Adrenal gland (tissue), 12 donors: ENCODE results near the gene GCNT2. TPM values are rescaled to one million over a fixed set of nuclear protein-coding genes. Genes with fewer than 3 reads are reported as not detected.

Experiments
- DNase-seq, 7 donors: peaks; one replicate each; pipeline ENCODE4 v3.0.0-alpha.2; 2019 to 2020
- H3K27ac ChIP-seq, 5 donors: fragments of 200-600 bp; sonication (generic) in 4 of 5; 1 replicate in 3 of 5; 2 replicates in 2 of 5; pipeline versions ENCODE4 v1.5.1 to v1.8.0; 2016 to 2020; ENCODE audit warnings: mild to moderate bottlenecking in 1 of 5
- H3K27me3 ChIP-seq: fragments of 200-600 bp; 2 replicates; pipeline ENCODE4 v1.8.0; 2021
- H3K36me3 ChIP-seq, 2 donors: fragments of 200-600 bp; replicated peaks in 1 of 2; 1 replicate in 1 of 2; 2 replicates in 1 of 2; pipeline versions ENCODE4 v1.5.1 to v1.8.0; 2018 to 2022
- H3K4me1 ChIP-seq, 2 donors: fragments of 200-600 bp; replicated peaks in 1 of 2; 1 replicate in 1 of 2; 2 replicates in 1 of 2; pipeline versions ENCODE4 v1.5.1 to v1.8.0; 2018 to 2021
- H3K4me3 ChIP-seq, 4 donors: fragments of 200-600 bp; sonication (generic) in 3 of 4; one replicate each; pipeline ENCODE4 v1.5.1; 2016 to 2018
- H3K9me3 ChIP-seq, 3 donors: fragments of 200-600 bp; sonication (generic) in 1 of 3; replicated peaks in 1 of 3; 1 replicate in 2 of 3; 2 replicates in 1 of 3; pipeline versions ENCODE4 v1.5.1 to v1.8.0; 2016 to 2021
- CTCF ChIP-seq, 6 experiments: fragments of 450-650 bp in 4 of 6; fragments of 200-600 bp in 2 of 6; sonication (generic) in 1 of 6; IDR thresholded peaks; 1 replicate in 5 of 6; 2 replicates in 1 of 6; pipeline versions ENCODE4 v1.5.1 to v1.8.0; 2016 to 2021; ENCODE audit warnings: antibody characterized with exemption in 6 of 6, mild to moderate bottlenecking in 2 of 6, moderate library complexity in 1 of 6
- POLR2A ChIP-seq, 2 donors: fragments of 450-650 bp; IDR thresholded peaks; one replicate each; pipeline ENCODE4 v1.6.1; 2017; ENCODE audit warnings: antibody characterized with exemption in 2 of 2, mild to moderate bottlenecking in 2 of 2, moderate library complexity in 1 of 2
- WGBS, 4 donors: extraction: QIAGEN DNeasy Blood & Tissue Kit in 2 of 4; methylation state at CpG; one replicate each; pipeline versions ENCODE4 v1.1.5 to v1.1.7; 2013 to 2017; 5-methylcytosine and 5-hydroxymethylcytosine counted together
- intact Hi-C, 2 donors: fragments of 100-400 bp; cut with DNase I; formaldehyde crosslinking; loops; one replicate each; pipeline versions ENCODE4 v1.14.1 to v1.15.0; 2022 to 2023
- polyA plus RNA-seq, 3 donors: library from polyadenylated mRNA; stranded (reverse); fragments of 200-250 nt in 2 of 3; fragments of 350-450 nt in 1 of 3; fragmentation: Illumina TruSeq in 1 of 3; extraction: RNeasy Lipid Tissue Mini Kit (QIAGEN cat#74804) in 1 of 3; gene quantifications; one replicate each; pipeline ENCODE4 v1.2.3, GENCODE V29; 2013 to 2014
- total RNA-seq, 9 donors: library from RNA; depleted of rRNA in 4 of 9; stranded (reverse); fragments of >200 nt in 4 of 9; fragments of 120-200 nt in 1 of 9; fragmentation: NEBNext Ultra II Directional in 1 of 9; extraction: Animal tissue kit (Norgen Biotek cat#: 25700) in 1 of 9; gene quantifications; one replicate each; pipeline versions ENCODE4 v1.1.0 to v1.2.4, GENCODE V29; 2013 to 2023
- donor health status: healthy with polysubstance abuse.
- donor health status: Bipolar disorder and iron deficiency.
- donor health status: DM: yes; HTN: yes; CAD: no.
- donor health status: DM: no; HTN: no; CAD: no.
- donor health status: DM: no; HTN: no; CAD: no.
- donor health status: DM: yes; HTN: yes; CAD: no.

GCNT2 gene
- total and polyA plus RNA-seq, 12 donors: 0.27 to 4.0 (median 1.7) TPM

- peaks cover 3% of the 10 kb centered on the region for H3K27me3 ChIP-seq
- TF ChIP-seq CTCF (IDR thresholded peaks at IDR 0.05) (no peak), POLR2A (IDR thresholded peaks at IDR 0.05) (no peak)
- DNase-seq: no peak
- WGBS, 4 donors: 57 to 75% (median 69%) methylated on average over 10 to 14 of the region's 14 CpGs
- H3K36me3 ChIP-seq: no peaks in the 10 kb centered on the region
- H3K9me3 ChIP-seq: no peaks in the 10 kb centered on the region
- intact Hi-C loops: no loop called here
- no peak overlapping the region for H3K4me3 ChIP-seq
- H3K27ac ChIP-seq: no peak overlapping the region
- H3K4me1 ChIP-seq: no peaks in the 10 kb centered on the region
Observed at GRCh38 chr6:10495029-10495428, 26.1 kb upstream of the GCNT2 start.

GRCh38 chr6:10505529-10505928, 15.6 kb upstream of the GCNT2 start:
- Histone ChIP-seq H3K4me1 (no peaks in the 10 kb centered on the region), H3K4me3 (no peak overlapping the region), H3K27me3 (no peaks in the 10 kb centered on the region), H3K27ac (no peak overlapping the region), H3K36me3 (no peaks in the 10 kb centered on the region), H3K9me3 (no peaks in the 10 kb centered on the region)
- TF ChIP-seq POLR2A (IDR thresholded peaks at IDR 0.05) (no peak), CTCF (IDR thresholded peaks at IDR 0.05) (no peak)
- intact Hi-C loops: no loop called here
- WGBS, 4 donors: 56 to 66% (median 64%) methylated on average over 5 to 6 of the region's 6 CpGs
- DNase-seq: no peak

- no peak overlapping the region for H3K4me3 ChIP-seq
- no peaks in the 10 kb centered on the region for H3K36me3 ChIP-seq
- no peaks in the 10 kb centered on the region for H3K4me1 ChIP-seq
- DNase-seq: no peak
- 59 to 77% (median 66%) methylated on average over 6 of the region's 6 CpGs for WGBS, 4 donors
- no peak for TF ChIP-seq CTCF (IDR thresholded peaks at IDR 0.05)
- no peak for TF ChIP-seq POLR2A (IDR thresholded peaks at IDR 0.05)
- intact Hi-C loops: no loop called here
- no peaks in the 10 kb centered on the region for H3K9me3 ChIP-seq
- no peaks in the 10 kb centered on the region for H3K27me3 ChIP-seq
- H3K27ac ChIP-seq: no peak overlapping the region
Observed at GRCh38 chr6:10507298-10507697, 13.9 kb upstream of the GCNT2 start.

- no peak for DNase-seq
- Histone ChIP-seq H3K36me3 (no peaks in the 10 kb centered on the region), H3K27ac (no peak overlapping the region), H3K4me3 (no peak overlapping the region), H3K4me1 (no peaks in the 10 kb centered on the region), H3K27me3 (no peaks in the 10 kb centered on the region), H3K9me3 (no peaks in the 10 kb centered on the region)
- TF ChIP-seq CTCF (IDR thresholded peaks at IDR 0.05) (no peak), POLR2A (IDR thresholded peaks at IDR 0.05) (no peak)
- intact Hi-C loops: no loop called here
- WGBS, 4 donors: 75 to 87% (median 79%) methylated on average over 5 of the region's 5 CpGs
Observed at GRCh38 chr6:10507715-10508114, 13.4 kb upstream of the GCNT2 start.
